Adrenal gland (tissue), 5 donors: Measurements from ENCODE around the gene PIP5KL1.

Experiments used
- CTCF ChIP-seq, 6 experiments: fragments of 450-650 bp in 4 of 6; fragments of 200-600 bp in 2 of 6; sonication (generic) in 1 of 6; IDR thresholded peaks; 1 replicate in 5 of 6; 2 replicates in 1 of 6; pipeline versions ENCODE4 v1.5.1 to v1.8.0; 2016 to 2021; ENCODE audit warnings: antibody characterized with exemption in 6 of 6, mild to moderate bottlenecking in 2 of 6, moderate library complexity in 1 of 6
- POLR2A ChIP-seq, 2 donors: fragments of 450-650 bp; IDR thresholded peaks; one replicate each; pipeline ENCODE4 v1.6.1; 2017; ENCODE audit warnings: antibody characterized with exemption in 2 of 2, mild to moderate bottlenecking in 2 of 2, moderate library complexity in 1 of 2
- donor health status: DM: no; HTN: no; CAD: no.

- no peak for TF ChIP-seq CTCF (IDR thresholded peaks at IDR 0.05)
- no peak for TF ChIP-seq POLR2A (IDR thresholded peaks at IDR 0.05)
Observed at GRCh38 chr9:127943011-127943662, 12.6 kb upstream of the PIP5KL1 start.
